Liver (tissue), 9 donors: ENCODE measurements around the gene PDGFA. TPM values are rescaled to one million over a fixed set of nuclear protein-coding genes. Genes with fewer than 3 reads are reported as not detected.

Experiments used
- DNase-seq: peaks from one replicate; pipeline ENCODE4 v3.0.0-alpha.2; 2017; ENCODE audit warnings: low spot score
- H3K27ac ChIP-seq, 2 donors: one replicate each; pipeline ENCODE4 v1.7.0; 2013; ENCODE audit warnings: inconsistent platforms in 2 of 2, low read length in 2 of 2, control low read depth in 1 of 2, low read depth in 1 of 2, mild to moderate bottlenecking in 1 of 2
- H3K27me3 ChIP-seq, 4 donors: one replicate each; pipeline versions ENCODE4 v1.6.1 to v1.7.0; 2013; ENCODE audit warnings: low read length in 3 of 4, inconsistent platforms in 1 of 4, mild to moderate bottlenecking in 1 of 4, moderate library complexity in 1 of 4; ENCODE audit not compliant: control insufficient read depth in 4 of 4, insufficient read depth in 4 of 4
- H3K36me3 ChIP-seq, 4 donors: one replicate each; pipeline versions ENCODE4 v1.6.1 to v1.7.0; 2013; ENCODE audit warnings: low read length in 3 of 4, mild to moderate bottlenecking in 3 of 4, low read depth in 1 of 4, moderate library complexity in 1 of 4; ENCODE audit not compliant: control insufficient read depth in 4 of 4, insufficient read depth in 3 of 4
- H3K4me1 ChIP-seq, 4 donors: one replicate each; pipeline versions ENCODE4 v1.6.1 to v1.7.0; 2013; ENCODE audit warnings: low read length in 3 of 4, mild to moderate bottlenecking in 3 of 4, moderate library complexity in 1 of 4; ENCODE audit not compliant: control insufficient read depth in 4 of 4, insufficient read depth in 4 of 4
- H3K4me3 ChIP-seq, 3 donors: one replicate each; pipeline versions ENCODE4 v1.6.1 to v1.7.0; 2013; ENCODE audit warnings: low read length in 3 of 3, control low read depth in 1 of 3, low read depth in 1 of 3, mild to moderate bottlenecking in 1 of 3
- H3K9ac ChIP-seq, 2 donors: one replicate each; pipeline ENCODE4 v1.7.0; 2013; ENCODE audit warnings: low read length in 2 of 2, mild to moderate bottlenecking in 2 of 2, moderate library complexity in 2 of 2, control low read depth in 1 of 2, low read depth in 1 of 2
- H3K9me3 ChIP-seq, 4 donors: one replicate each; pipeline versions ENCODE4 v1.6.1 to v1.7.0; 2013; ENCODE audit warnings: low read length in 3 of 4; ENCODE audit not compliant: control insufficient read depth in 4 of 4
- ATF3 ChIP-seq: IDR thresholded peaks from 2 replicates; pipeline ENCODE4 v1.6.1; 2016; ENCODE audit warnings: antibody characterized with exemption
- EGR1 ChIP-seq, 2 donors: IDR thresholded peaks; 2 replicates each; pipeline ENCODE4 v1.6.1; 2016 to 2018; ENCODE audit warnings: antibody characterized with exemption in 2 of 2, low read depth in 2 of 2
- FOXA1 ChIP-seq: IDR thresholded peaks from 2 replicates; pipeline ENCODE4 v1.6.1; 2016; ENCODE audit warnings: antibody characterized with exemption
- FOXA2 ChIP-seq: IDR thresholded peaks from 2 replicates; pipeline ENCODE4 v1.6.1; 2016; ENCODE audit warnings: antibody characterized with exemption
- GABPA ChIP-seq, 2 donors: IDR thresholded peaks in 1 of 2; conservative IDR thresholded peaks in 1 of 2; 2 replicates each; pipeline ENCODE4 v1.6.1; 2016; ENCODE audit warnings: antibody characterized with exemption in 2 of 2, mild to moderate bottlenecking in 1 of 2, moderate library complexity in 1 of 2
- HNF4A ChIP-seq, 2 donors: conservative IDR thresholded peaks; 2 replicates each; pipeline ENCODE4 v1.6.1; 2016; ENCODE audit warnings: antibody characterized with exemption in 2 of 2, mild to moderate bottlenecking in 2 of 2
- HNF4G ChIP-seq: IDR thresholded peaks from 2 replicates; pipeline ENCODE4 v1.6.1; 2016; ENCODE audit warnings: antibody characterized with exemption
- JUND ChIP-seq, 2 donors: IDR thresholded peaks; 2 replicates each; pipeline ENCODE4 v1.6.1; 2016; ENCODE audit warnings: antibody characterized with exemption in 2 of 2
- NR2F2 ChIP-seq: IDR thresholded peaks from 2 replicates; pipeline ENCODE4 v1.6.1; 2016; ENCODE audit warnings: antibody characterized with exemption
- RAD21 ChIP-seq, 2 donors: IDR thresholded peaks; 2 replicates each; pipeline ENCODE4 v1.6.1; 2016; ENCODE audit warnings: antibody characterized with exemption in 2 of 2, mild to moderate bottlenecking in 2 of 2
- RXRA ChIP-seq, 2 donors: IDR thresholded peaks; 2 replicates each; pipeline ENCODE4 v1.6.1; 2017 to 2018; ENCODE audit warnings: antibody characterized with exemption in 2 of 2, mild to moderate bottlenecking in 1 of 2
- SP1 ChIP-seq: IDR thresholded peaks from 2 replicates; pipeline ENCODE4 v1.6.1; 2018; ENCODE audit warnings: antibody characterized with exemption, mild to moderate bottlenecking
- TAF1 ChIP-seq: conservative IDR thresholded peaks from 2 replicates; pipeline ENCODE4 v1.6.1; 2016; ENCODE audit warnings: antibody characterized with exemption, mild to moderate bottlenecking
- YY1 ChIP-seq: IDR thresholded peaks from 2 replicates; pipeline ENCODE4 v1.6.1; 2016; ENCODE audit warnings: antibody characterized with exemption, mild to moderate bottlenecking
- WGBS: extraction: QIAGEN DNeasy Blood & Tissue Kit; methylation state at CpG from one replicate; pipeline ENCODE4 v1.1.7; 2013; 5-methylcytosine and 5-hydroxymethylcytosine counted together
- polyA plus RNA-seq, 2 donors: library from polyadenylated mRNA; stranded (reverse) in 1 of 2; unstranded in 1 of 2; fragments of 200-250 nt in 1 of 2; fragments of >200 nt in 1 of 2; fragmentation: Nextera tagmentation in 1 of 2; extraction: Ambion mirVana in 1 of 2; gene quantifications; one replicate each; pipeline versions ENCODE4 v1.2.1 to v1.2.3, GENCODE V29; 2013 to 2015
- total RNA-seq, 2 donors: library from RNA; depleted of rRNA; stranded (reverse); fragments of >200 nt; gene quantifications; one replicate each; pipeline ENCODE4 v1.2.3, GENCODE V29; 2014
- TF ChIP-seq, protein P1 (sequence below): fragments of 150-350 bp; IDR thresholded peaks from 2 replicates; pipeline ENCODE4 v1.5.1; 2017; ENCODE audit warnings: improper control_type of control experiment, low read depth, low read length; ENCODE audit not compliant: missing input control
- TF ChIP-seq, protein P2 (sequence below): IDR thresholded peaks from 2 replicates; pipeline ENCODE4 v1.6.1; 2016; ENCODE audit warnings: antibody characterized with exemption
- TF ChIP-seq, protein P3 (sequence below): IDR thresholded peaks from 2 replicates; pipeline ENCODE4 v1.6.1; 2016; ENCODE audit warnings: antibody characterized with exemption, mild to moderate bottlenecking
- donor health status: healthy.
- donor health status: healthy.
- donor health status: healthy.
- donor health status: healthy.
- donor health status: healthy.

PDGFA gene
- total and polyA plus RNA-seq, 4 donors, result 1.4 to 5.1 (median 2.0) TPM

DNA sequence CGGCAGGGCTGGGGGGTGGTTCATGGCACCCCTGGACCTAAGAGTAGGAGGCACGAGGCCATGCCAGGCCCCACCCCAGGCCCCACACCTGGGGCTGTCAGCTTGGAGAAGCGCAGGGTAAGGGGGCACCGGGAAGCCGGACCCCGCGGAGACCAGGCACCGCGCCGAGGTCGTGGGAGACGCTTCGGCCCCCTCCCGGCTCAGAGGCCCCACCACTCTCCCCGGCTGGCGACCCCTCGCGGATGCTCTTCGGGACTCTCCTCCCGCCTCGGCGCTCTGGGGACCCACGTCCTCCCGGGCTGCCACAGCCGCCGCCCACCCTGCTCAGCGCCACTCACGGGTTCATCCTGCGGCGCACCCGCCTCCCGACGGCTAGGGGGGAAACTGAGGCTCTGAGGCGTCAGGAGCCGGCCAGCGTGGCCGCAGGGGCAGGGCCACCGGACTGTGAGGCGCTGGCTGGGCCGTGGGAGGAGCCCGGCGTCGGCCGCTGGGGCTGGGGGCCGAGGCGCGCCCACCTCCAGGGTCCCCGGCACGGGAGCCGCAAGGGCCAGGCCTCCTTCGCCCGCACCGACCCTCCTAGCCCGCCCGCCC, 25.9 kb downstream of the PDGFA start:
- no peak overlapping the region for H3K4me3 ChIP-seq
- no peak for TF ChIP-seq HNF4A (conservative IDR thresholded peaks at IDR 0.05)
- TF ChIP-seq GABPA (IDR thresholded peaks at IDR 0.05 in 1 of 2, conservative IDR thresholded peaks at IDR 0.05 in 1 of 2), result no peak
- TF ChIP-seq HNF4G, result no peak
- no peak for TF ChIP-seq FOXA2
- no peak for TF ChIP-seq JUND (IDR thresholded peaks at IDR 0.05)
- no peak for TF ChIP-seq RAD21 (IDR thresholded peaks at IDR 0.05)
- TF ChIP-seq FOXA1, result no peak
- TF ChIP-seq SP1, result no peak
- no peak for TF ChIP-seq NR2F2
- TF ChIP-seq, protein P1, sequence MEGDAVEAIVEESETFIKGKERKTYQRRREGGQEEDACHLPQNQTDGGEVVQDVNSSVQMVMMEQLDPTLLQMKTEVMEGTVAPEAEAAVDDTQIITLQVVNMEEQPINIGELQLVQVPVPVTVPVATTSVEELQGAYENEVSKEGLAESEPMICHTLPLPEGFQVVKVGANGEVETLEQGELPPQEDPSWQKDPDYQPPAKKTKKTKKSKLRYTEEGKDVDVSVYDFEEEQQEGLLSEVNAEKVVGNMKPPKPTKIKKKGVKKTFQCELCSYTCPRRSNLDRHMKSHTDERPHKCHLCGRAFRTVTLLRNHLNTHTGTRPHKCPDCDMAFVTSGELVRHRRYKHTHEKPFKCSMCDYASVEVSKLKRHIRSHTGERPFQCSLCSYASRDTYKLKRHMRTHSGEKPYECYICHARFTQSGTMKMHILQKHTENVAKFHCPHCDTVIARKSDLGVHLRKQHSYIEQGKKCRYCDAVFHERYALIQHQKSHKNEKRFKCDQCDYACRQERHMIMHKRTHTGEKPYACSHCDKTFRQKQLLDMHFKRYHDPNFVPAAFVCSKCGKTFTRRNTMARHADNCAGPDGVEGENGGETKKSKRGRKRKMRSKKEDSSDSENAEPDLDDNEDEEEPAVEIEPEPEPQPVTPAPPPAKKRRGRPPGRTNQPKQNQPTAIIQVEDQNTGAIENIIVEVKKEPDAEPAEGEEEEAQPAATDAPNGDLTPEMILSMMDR, result no peak
- TF ChIP-seq, protein P2, sequence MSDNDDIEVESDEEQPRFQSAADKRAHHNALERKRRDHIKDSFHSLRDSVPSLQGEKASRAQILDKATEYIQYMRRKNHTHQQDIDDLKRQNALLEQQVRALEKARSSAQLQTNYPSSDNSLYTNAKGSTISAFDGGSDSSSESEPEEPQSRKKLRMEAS, result no peak
- TF ChIP-seq TAF1, result no peak
- TF ChIP-seq YY1, result no peak
- no peak for TF ChIP-seq RXRA (IDR thresholded peaks at IDR 0.05)
- no peaks in the 10 kb centered on the region for H3K9me3 ChIP-seq
- H3K27ac ChIP-seq, result no peak overlapping the region
- DNase-seq, result no peak
- WGBS, result 93% methylated on average over 55 of the region's 55 CpGs
- no peaks in the 10 kb centered on the region for H3K36me3 ChIP-seq
- no peaks in the 10 kb centered on the region for H3K27me3 ChIP-seq
- H3K9ac ChIP-seq, result no peak overlapping the region
- peaks cover 0 to under 1% (median 0%) of the 10 kb centered on the region in 4 donors for H3K4me1 ChIP-seq

GRCh38 chr7:492714-493065, 27.0 kb downstream of the PDGFA start:
- H3K36me3 ChIP-seq, result no peaks in the 10 kb centered on the region
- H3K27me3 ChIP-seq, result no peaks in the 10 kb centered on the region
- H3K4me3 ChIP-seq, result no peak overlapping the region
- no peak for DNase-seq
- no peaks in the 10 kb centered on the region for H3K4me1 ChIP-seq
- TF ChIP-seq ATF3 (no peak), HNF4G (no peak), NR2F2 (no peak), FOXA2 (no peak)
- H3K9me3 ChIP-seq, result no peaks in the 10 kb centered on the region
- H3K27ac ChIP-seq, result no peak overlapping the region
- H3K9ac ChIP-seq, result no peak overlapping the region
- WGBS, result 92% methylated on average over 8 of the region's 8 CpGs

GRCh38 chr7:491958-492713, 27.5 kb downstream of the PDGFA start:
- H3K36me3 ChIP-seq, result no peaks in the 10 kb centered on the region
- WGBS, result 91% methylated on average over 15 of the region's 15 CpGs
- no peaks in the 10 kb centered on the region for H3K9me3 ChIP-seq
- TF ChIP-seq EGR1 (IDR thresholded peaks at IDR 0.05; ENCODE audit: low read depth in 2 of 2) (no peak), HNF4G (no peak), SP1 (no peak), FOXA1 (no peak), ATF3 (no peak), RXRA (IDR thresholded peaks at IDR 0.05) (no peak), JUND (IDR thresholded peaks at IDR 0.05) (no peak), HNF4A (conservative IDR thresholded peaks at IDR 0.05) (no peak), GABPA (IDR thresholded peaks at IDR 0.05 in 1 of 2, conservative IDR thresholded peaks at IDR 0.05 in 1 of 2) (no peak)
- TF ChIP-seq, protein P3, sequence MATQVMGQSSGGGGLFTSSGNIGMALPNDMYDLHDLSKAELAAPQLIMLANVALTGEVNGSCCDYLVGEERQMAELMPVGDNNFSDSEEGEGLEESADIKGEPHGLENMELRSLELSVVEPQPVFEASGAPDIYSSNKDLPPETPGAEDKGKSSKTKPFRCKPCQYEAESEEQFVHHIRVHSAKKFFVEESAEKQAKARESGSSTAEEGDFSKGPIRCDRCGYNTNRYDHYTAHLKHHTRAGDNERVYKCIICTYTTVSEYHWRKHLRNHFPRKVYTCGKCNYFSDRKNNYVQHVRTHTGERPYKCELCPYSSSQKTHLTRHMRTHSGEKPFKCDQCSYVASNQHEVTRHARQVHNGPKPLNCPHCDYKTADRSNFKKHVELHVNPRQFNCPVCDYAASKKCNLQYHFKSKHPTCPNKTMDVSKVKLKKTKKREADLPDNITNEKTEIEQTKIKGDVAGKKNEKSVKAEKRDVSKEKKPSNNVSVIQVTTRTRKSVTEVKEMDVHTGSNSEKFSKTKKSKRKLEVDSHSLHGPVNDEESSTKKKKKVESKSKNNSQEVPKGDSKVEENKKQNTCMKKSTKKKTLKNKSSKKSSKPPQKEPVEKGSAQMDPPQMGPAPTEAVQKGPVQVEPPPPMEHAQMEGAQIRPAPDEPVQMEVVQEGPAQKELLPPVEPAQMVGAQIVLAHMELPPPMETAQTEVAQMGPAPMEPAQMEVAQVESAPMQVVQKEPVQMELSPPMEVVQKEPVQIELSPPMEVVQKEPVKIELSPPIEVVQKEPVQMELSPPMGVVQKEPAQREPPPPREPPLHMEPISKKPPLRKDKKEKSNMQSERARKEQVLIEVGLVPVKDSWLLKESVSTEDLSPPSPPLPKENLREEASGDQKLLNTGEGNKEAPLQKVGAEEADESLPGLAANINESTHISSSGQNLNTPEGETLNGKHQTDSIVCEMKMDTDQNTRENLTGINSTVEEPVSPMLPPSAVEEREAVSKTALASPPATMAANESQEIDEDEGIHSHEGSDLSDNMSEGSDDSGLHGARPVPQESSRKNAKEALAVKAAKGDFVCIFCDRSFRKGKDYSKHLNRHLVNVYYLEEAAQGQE, result no peak
- TF ChIP-seq, protein P2, result no peak
- DNase-seq, result no peak
- H3K27ac ChIP-seq, result no peak overlapping the region
- H3K4me1 ChIP-seq, result no peaks in the 10 kb centered on the region
- no peak overlapping the region for H3K9ac ChIP-seq
- no peak overlapping the region for H3K4me3 ChIP-seq
- H3K27me3 ChIP-seq, result no peaks in the 10 kb centered on the region
